ENCODE results near the gene SETDB2. TPM values are rescaled to one million over a fixed set of nuclear protein-coding genes. Genes with fewer than 3 reads are reported as not detected.
A peak's percentile ranks its signal among the peaks of the same experiment; 100 is the strongest.

The SETDB2 gene
- total and polyA plus RNA-seq, 2 of the 13 experiments (the other 11 are each of a cell fraction or from before 2014, with no cell fraction given): 8.1 to 8.7 TPM

GRCh38 chr13:49466292-49466838 is 22.3 kb downstream of the SETDB2 start (continued):
- no peak for TF ChIP-seq ZBTB40 (IDR thresholded peaks at IDR 0.05)
- no peak for TF ChIP-seq ZBTB40 (CRISPR knock-in tag; IDR thresholded peaks at IDR 0.05)
- TF ChIP-seq ZNF768 (CRISPR knock-in tag; IDR thresholded peaks at IDR 0.05): no peak
- no peak for TF ChIP-seq HMGXB4 (CRISPR knock-in tag; IDR thresholded peaks at IDR 0.05; ENCODE audit: borderline replicate concordance in 1 of 2, low read depth in 1 of 2)
- TF ChIP-seq PCBP1 (IDR thresholded peaks at IDR 0.05; ENCODE audit: borderline replicate concordance, low read depth, low read length): no peak
- TF ChIP-seq ZNF382 (CRISPR knock-in tag; IDR thresholded peaks at IDR 0.05; ENCODE audit: borderline replicate concordance): no peak
- no peak for TF ChIP-seq ZNF543 (CRISPR knock-in tag; IDR thresholded peaks at IDR 0.05)
- no peak for TF ChIP-seq ZNF256 (CRISPR knock-in tag; conservative IDR thresholded peaks at IDR 0.05)
- no peak; the same call in 1 of the 2 replicates for TF ChIP-seq NFIC (IDR thresholded peaks at IDR 0.05; ENCODE audit: low read length)
- TF ChIP-seq ZNF773 (CRISPR knock-in tag; IDR thresholded peaks at IDR 0.05; ENCODE audit: borderline replicate concordance): no peak
- TF ChIP-seq KDM6A (CRISPR knock-in tag; IDR thresholded peaks at IDR 0.05; ENCODE audit: low read depth): peak; percentile 65
- TF ChIP-seq ZNF34 (CRISPR knock-in tag; IDR thresholded peaks at IDR 0.05; ENCODE audit: borderline replicate concordance): no peak
- TF ChIP-seq ZNF75D (CRISPR knock-in tag; IDR thresholded peaks at IDR 0.05; ENCODE audit: borderline replicate concordance): no peak
- TF ChIP-seq ZBTB34 (CRISPR knock-in tag; IDR thresholded peaks at IDR 0.05): no peak
- no peak for TF ChIP-seq CHD2 (IDR thresholded peaks at IDR 0.05; ENCODE audit: low read depth, low read length)
- TF ChIP-seq PHF20 (CRISPR knock-in tag; IDR thresholded peaks at IDR 0.05): no peak
- TF ChIP-seq ZNF557 (CRISPR knock-in tag; IDR thresholded peaks at IDR 0.05): no peak
- TF ChIP-seq SOX6 (IDR thresholded peaks at IDR 0.05): no peak
- TF ChIP-seq SOX6 (CRISPR knock-in tag; IDR thresholded peaks at IDR 0.05): peak; percentile 68; the same call in 1 of the 2 replicates
- TF ChIP-seq ZNF451 (CRISPR knock-in tag; IDR thresholded peaks at IDR 0.05): no peak
